HG03135 (cell line): ENCODE results near the gene YBX2.

ENCODE experiments used
- ATAC-seq: cut with Tn5 transposase; IDR thresholded peaks from one replicate; pipeline ENCODE4 v1.9.1; 2021; ENCODE audit warnings: mild to moderate bottlenecking, moderate library complexity; ENCODE audit not compliant: unreplicated experiment

The YBX2 gene

DNA sequence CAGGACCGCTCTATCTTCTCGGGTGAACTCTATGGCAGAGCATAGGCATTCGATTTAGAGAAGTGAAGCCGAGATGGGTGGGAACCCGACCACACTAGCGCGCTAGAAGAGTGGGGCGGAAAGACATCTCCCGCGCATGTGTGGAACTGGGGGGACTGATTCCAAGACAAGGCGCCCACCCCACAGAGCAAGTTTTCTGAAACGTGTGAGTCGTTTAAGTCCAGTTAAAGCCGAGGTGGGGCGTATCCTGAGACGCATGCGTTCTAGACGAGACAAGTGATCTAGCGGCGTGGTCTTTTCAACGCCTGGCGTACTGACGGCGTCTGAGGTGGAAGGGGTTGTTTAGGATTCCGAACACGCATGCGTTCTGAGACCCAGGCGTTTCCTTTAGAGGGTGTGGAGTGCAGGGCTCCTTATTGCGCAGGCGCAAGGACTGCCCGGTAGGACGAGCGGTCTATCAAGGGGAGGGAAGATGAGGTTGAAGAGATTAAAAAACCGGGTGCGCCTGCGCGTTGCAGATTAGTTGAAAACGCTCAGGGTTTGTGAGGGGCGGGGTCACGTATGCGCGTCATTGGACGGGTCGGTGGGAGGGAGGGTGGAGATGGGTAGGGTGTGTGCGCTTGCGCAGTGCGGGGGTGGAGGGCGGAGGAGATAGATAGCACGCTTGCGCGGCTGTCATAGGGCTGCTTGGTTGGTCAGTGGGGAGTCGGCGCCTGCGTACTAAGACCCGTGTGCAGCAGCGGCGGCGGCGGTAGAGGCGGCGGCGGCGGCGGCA is 12.7 kb upstream of the YBX2 start, which contains the start of gene EIF5A:
TSS of gene EIF5A (plus strand) at position 718 of the 775 bp plus-strand sequence. CDS start 2,008 bp downstream, outside the sequence.
- peak; percentile 70 for ATAC-seq

DNA sequence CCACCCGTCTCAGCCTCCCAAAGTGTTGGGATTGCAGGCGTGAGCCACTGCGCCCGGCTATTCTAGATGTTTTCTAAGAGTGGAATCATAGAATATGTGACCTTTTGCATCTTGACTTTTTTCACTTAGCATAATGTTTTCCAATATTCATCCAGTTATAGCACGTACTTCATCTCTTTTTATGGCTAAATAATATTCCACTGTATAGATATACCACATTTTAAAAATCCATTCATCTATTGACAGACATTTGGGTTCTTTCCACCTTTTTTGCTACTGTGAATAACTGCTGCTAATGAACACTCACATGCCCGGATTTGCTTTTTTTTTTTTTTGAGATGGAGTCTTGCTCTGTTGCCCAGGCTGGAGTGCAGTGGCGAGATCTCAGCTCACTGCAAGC is 9.7 kb upstream of the YBX2 start:
- ATAC-seq, result no peak

DNA sequence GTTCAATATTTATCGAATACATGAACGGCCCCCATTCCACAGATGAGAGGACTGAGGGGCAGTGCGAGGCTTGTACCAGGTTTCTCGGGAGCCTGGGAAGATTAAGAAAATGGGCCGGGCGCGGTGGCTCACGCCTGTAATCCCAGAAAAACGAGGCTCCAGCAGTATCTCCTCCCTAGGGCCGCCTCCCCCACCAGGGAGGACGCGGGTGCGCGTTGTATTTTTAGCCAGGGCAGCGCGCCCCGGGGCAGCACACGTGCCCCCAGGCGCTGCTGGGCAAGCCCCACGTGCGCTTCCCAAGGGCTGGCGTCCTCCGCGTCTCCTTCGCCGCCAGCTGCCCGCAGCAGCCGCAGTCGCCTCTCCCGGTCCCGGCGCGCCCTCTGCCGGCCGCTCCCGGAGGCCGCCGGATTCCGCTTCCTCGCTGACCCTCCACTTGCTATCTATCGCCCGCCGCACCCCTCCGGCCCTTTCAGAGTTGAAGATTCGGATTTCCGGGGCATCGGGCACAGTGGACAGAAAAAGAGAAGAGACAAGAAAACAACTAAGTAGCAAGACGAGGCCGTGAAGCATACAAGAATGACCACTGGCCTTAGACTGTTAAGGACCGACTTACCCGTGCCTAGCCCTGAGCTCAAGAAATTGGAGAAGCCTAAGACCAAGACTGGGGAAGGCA is 1.9 kb upstream of the YBX2 start:
- no peak for ATAC-seq

DNA sequence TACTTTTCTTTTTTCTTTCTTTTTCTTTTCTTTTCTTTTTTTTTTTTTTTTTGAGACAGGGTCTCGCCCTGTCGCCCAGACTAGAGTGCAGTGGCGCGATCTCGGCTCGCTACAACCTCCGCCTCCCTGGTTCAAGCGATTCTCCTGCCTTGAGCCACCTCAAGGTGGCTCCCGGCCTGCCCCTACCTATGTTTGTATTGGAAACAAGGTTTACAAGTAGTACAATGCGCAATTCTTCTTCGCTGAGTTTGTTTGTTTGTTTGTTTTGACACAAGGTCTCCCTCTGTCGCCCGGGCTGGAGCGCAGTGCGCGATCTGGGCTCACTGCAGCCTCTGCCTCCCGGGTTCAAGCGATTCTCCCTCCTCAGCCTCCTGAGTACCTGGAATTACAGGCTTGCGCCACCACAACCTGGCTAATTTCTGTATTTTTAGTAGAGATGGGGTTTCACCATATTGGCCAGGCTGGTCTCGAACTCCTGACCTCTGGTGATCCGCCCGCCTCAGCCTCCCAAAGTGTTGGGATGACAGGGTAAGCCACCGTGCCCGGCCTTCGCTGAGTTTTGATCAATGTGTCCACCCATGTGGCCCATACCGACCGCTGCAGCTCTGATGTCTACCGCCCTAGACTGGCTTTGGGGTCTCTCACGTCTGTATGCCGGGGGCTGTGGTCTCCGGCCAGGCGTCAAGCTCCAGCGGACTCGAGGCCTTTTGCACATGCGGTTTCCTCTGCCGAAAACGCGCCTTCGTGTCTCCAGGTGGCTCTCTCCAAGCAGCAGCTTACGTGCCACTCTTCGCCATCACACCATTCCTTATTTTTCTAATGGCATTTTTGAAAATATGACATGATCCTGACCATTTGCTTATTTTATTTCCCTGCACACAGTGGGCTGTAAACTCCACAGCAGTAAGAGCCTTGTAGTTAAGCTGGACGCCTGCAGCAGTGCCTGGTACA is 1.1 kb upstream of the YBX2 start:
- no peak for ATAC-seq

DNA sequence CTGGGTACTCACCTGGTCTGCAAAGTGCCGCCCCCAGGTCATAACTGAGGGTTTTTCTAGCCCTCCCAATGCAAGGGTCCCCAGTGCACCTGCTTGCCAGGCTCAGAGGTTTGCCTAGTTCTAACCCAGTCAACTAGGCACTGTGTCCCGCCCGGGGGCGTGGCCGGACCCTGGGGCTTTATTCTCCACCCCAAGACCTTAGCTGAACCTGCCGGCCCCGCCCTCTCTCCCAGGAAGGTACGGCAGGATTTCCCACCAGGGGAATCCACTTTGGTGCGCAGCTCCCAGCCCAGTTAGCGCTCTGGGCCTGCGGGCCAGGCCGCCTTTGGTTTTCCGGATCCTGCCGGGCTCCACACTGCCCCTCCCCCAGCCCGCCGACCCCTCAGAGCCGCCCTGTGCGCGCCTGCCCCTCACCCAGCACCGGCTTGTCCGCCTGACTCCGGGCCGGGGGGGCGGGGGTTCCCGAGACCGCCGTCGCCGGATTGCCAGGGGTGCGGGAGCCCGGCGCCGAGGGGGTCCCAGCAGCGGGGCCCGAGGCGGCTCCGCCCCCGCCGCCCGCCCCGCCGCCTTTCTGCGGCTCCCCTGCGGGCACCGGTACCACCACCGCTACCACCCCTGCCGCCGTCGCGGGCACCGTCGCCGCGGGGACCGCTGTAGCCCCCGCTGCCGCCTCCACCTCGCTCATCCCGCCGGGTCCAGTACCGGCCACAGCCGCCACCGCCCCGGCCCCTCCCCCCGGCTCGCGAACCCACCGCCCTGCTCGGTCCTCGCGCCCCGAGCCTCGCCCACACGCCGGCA is 424 bp downstream of the YBX2 start:
- ATAC-seq, result no peak

DNA sequence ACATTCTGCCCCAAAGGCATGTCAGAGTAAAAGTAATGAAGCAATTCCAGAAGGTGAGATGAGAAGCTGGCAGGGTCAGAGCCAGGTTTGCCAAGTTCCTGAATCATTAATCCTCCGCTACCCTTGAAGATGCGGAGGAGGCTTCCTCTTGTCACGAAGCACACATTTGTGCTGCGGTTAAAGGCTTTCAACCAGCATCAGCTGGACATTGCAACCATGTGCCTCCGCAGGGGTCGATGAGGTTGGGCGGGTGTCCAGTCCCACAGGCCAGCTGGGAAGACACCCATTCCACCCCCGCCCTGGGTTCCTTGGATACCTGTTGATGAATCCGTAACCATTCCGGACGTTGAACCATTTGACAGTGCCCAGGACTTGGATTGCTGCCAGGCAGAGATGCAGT is 1.3 kb downstream of the YBX2 start:
- ATAC-seq, result no peak

DNA sequence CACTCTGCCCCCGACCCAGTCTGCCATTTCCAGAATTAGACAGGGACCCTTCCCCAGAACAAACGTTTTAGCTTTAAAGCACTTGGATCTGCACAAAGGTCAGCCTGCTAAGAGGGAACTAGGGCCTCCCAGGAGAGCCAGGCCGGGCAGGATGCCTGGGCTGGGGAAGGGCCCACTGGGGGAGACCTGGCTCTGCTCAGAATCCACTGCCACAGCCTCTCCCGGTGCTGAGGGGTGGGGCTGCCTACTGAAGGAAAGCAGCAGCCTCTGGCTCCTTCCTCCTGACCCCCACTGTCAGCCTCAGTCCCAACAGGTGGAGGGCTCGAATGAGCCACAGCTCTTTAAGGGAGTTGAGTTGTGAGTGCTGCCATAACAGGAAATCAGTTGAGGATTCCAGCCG is 1.7 kb downstream of the YBX2 start:
- ATAC-seq, result no peak

DNA sequence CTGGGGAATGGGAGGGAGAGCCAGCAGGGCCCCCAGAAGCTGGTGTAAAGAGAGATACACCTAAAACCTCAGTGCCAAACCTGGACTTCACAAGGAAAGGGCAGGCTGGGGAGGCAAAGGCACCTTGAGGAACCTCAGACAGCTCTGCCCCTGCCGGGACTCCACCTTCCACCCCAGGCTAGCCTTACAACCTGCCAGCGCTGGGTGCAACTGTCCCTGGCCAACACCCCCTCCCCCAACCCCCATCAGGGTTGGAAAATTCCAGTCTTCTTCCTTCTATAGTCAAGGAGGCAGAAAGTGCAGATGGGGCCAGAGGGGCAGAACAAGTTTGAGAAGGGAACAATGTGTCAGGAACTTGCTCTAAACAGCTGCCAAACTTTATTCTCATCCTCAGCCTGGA is 2.2 kb downstream of the YBX2 start:
- ATAC-seq, result no peak

DNA sequence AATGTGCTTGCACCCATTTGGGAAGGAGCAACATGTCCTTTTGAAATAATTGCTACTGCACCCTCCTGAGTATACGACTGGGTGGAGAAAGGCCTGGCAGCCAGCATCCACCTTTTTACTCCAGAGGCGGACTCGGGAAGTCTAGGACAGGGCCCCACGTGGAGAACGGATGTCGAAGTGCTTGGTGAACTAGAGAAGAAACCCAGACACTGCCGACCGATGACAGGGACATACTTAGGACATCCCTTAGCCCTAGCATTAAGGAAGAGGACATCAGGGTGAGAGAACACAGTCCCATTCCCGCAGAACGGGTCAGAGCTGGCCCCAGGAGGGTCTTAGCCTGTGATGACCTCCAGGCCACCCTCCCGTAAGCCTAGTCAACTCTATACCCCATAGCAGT is 3.8 kb downstream of the YBX2 start:
- no peak for ATAC-seq

DNA sequence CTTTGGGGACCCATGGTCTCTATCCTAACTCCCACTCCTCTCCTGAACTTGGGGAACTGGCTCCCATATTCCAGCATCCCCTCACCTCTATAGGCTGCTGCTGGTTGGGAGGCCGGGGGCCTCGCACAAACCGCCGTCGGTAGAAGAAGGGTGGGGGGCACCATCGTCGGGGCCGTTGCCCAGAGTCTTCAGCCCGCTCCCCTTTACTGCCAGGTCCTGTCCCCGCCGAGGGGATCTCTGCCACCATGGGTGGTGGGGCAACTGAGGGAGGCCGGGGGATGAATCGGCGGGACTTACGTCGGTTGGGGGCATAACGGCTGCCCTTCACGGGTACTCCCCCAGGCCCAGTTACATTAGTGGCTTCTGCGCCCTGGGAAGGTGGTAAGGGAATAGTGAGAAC is 4.3 kb downstream of the YBX2 start:
- ATAC-seq, result no peak

DNA sequence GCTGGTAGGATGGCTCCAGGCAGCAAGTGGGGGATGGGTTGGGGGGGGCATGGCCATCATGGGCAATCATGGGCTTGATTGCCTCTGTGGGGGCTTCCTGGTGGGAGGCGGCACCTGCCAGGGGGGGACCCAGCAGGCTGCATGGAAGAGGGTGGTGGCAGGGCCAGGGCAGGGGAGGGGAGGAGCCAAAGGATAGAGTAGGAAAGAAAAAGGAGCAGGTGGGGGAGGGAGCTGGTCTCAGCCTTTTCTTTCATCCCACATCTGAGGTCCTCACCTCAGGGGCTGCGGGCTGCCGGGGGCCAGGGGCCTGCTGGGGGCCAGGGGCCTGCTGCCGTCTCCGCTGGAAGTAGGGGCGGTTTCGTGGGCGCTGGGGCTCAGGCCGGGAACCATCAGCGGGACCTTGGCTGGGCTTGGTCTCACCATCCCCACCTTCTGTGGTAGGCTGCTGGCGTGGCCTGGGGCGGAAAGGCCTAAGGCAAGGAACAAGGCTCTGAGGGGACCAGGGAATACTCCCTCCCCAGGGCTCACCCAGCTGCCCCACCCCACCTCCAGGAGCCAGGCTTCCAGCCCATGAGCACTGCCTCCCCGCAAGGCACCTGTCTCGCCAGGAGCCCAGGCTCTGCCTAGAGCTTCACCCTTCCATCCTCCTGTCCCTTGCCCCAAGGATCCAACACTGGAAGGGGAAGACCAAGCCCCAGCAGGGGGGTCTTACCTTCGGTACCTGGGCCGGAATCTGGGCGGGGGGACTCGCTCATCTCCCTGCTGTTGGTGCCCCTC is 5.0 kb downstream of the YBX2 start:
- no peak for ATAC-seq

DNA sequence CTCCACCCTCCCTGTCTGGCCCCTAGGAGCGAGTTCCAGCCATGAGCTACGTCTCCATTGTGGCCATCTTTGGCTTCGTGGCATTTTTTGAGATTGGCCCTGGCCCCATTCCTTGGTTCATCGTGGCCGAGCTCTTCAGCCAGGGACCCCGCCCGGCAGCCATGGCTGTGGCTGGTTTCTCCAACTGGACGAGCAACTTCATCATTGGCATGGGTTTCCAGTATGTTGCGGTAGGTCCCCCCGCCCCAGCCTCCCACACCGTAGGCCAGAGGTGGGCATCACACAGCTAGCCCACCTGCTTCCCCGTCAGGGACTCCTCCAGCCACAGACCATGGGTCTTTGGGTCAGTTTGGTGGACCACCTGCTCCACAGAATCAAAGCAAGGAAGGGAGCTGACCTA is 8.8 kb downstream of the YBX2 start:
- ATAC-seq, result no peak

DNA sequence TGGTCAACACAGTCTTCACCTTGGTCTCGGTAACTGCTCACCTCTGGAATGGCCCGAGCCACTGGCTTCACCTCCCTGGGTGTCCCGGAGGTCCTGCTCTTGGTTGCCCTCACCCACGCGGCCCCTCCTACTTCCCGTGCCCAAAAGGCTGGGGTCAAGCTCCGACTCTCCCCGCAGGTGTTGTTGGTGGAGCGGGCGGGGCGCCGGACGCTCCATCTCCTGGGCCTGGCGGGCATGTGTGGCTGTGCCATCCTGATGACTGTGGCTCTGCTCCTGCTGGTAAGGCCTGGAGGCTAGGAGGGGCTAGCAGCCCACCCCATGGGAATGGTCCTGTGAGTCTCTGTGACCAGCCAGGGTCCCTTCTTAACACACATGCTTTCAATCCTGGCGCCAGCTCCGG is 9.5 kb downstream of the YBX2 start:
- ATAC-seq, result no peak

DNA sequence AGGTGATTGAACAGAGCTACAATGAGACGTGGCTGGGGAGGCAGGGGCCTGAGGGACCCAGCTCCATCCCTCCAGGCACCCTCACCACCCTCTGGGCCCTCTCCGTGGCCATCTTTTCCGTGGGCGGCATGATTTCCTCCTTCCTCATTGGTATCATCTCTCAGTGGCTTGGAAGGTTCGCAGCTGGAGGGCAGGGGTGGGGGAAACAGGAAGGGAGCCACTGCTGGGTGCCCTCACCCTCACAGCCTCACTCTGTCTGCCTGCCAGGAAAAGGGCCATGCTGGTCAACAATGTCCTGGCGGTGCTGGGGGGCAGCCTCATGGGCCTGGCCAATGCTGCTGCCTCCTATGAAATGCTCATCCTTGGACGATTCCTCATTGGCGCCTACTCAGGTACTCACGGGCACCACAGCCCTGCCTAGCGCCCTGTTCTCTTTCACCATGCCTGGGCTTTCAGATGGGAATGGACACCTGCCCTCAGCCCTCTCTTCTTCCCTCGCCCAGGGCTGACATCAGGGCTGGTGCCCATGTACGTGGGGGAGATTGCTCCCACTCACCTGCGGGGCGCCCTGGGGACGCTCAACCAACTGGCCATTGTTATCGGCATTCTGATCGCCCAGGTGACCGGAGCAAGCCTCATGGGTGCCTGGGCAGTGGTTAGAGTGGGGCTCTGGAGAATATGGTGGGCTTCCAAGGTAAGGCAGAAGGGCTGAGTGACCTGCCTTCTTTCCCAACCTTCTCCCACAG is 10.8 kb downstream of the YBX2 start:
- no peak for ATAC-seq

DNA sequence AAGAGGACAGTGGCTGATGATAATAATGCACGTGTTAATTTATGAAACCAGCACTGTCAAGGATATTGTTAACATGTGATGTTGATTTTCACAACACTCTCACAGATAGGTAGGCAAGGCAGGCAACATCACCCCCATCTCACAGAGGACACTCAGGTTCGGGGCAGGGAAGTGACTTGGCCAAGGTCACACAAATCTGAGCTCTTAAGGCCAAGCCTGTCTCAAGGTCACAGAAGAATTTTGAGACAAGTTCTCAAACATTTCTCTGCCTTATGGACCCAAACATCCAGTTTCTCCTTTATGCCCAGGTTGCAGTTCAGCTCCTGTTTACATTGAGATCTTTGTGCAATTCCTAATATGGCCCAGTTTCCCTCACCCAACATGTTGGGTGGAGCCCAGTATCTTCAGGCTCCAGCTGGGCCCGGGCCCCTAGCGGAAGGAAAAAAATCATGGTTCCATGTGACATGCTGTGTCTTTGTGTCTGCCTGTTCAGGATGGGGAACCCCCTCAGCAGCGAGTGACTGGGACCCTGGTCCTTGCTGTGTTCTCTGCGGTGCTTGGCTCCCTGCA is 11.6 kb downstream of the YBX2 start:
- no peak for ATAC-seq

DNA sequence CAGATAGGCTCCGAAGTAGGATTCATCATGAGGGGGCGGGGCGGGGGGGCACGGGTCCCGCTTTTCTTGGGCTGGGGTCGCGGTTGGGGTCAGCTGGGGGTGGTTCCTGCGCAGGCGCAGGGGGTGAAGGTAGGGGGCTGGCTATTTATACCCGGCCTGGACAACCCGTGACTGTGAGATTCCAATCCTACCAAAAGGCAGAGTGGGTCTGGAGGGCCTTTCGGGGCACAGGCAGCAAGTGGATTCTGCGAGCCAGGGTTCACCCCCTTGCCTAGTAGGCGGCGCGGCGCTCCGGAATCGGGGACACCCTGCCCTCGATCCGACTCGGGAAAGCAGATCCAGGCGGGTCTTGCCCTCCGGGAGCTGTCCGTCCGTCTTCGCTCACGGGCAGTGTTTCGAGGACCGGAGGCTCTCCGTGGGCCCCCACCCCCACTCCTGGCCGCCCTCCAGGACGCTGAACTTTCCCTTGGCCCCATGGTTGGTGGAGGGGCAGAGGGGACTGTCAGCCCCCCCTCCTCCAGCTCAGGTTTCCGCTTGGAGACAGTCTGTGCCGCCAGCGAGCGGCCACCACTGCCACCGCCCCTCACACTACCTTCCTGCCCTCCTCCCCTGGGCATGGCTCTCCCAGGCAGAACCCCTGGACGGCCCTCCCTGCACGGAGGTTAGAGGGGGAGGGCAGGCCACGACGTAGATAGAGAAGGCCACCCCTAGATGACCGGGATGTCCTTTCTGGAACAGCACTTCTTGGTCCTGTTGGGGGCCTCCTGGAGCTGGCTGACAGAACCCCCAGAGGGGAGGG is 12.3 kb downstream of the YBX2 start:
- no peak for ATAC-seq

DNA sequence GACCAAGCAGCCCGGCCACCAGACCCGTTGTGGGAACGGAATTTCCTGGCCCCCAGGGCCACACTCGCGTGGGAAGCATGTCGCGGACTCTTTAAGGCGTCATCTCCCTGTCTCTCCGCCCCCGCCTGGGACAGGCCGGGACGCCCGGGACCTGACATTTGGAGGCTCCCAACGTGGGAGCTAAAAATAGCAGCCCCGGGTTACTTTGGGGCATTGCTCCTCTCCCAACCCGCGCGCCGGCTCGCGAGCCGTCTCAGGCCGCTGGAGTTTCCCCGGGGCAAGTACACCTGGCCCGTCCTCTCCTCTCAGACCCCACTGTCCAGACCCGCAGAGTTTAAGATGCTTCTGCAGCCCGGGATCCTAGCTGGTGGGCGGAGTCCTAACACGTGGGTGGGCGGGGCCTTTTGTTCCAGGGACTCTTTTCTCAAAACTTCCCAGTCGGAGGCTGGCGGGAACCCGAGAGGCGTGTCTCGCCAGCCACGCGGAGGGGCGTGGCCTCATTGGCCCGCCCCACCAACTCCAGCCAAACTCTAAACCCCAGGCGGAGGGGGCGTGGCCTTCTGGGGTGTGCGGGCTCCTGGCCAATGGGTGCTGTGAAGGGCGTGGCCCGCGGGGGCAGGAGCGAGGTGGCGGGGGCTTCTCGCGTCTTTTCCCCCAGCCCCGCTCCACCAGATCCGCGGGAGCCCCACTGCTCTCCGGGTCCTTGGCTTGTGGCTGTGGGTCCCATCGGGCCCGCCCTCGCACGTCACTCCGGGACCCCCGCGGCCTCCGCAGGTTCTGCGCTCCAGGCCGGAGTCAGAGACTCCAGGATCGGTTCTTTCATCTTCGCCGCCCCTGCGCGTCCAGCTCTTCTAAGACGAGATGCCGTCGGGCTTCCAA is 13.1 kb downstream of the YBX2 start, which contains the start of gene SLC2A4:
TSS of gene SLC2A4 (plus strand) at position 645 of the 879 bp plus-strand sequence. CDS start at position 862, 217 bp downstream.
- ATAC-seq, result peak; percentile 53
